Measurements from ENCODE around the gene GGNBP2.

- TF ChIP-seq CTCF (IDR thresholded peaks at IDR 0.05): no peak
- TF ChIP-seq SIN3A (IDR thresholded peaks at IDR 0.05; ENCODE audit: borderline replicate concordance, insufficient read depth, low read depth, low read length): no peak
- no peak for TF ChIP-seq POLR2AphosphoS5 (IDR thresholded peaks at IDR 0.05; ENCODE audit: low read depth, low read length)
- no peak for TF ChIP-seq REST (IDR thresholded peaks at IDR 0.05; ENCODE audit: insufficient read depth in 1 of 2, low read depth in 2 of 2, low read length in 1 of 2)
- TF ChIP-seq TCF7L2 (IDR thresholded peaks at IDR 0.05; ENCODE audit: low read depth, low read length): no peak
These were observed 49.6 kb upstream of the GGNBP2 start for GRCh38 chr17:36495076-36495578.

Measured in Panc1 (cell line).